ENCODE data around the gene GUCY1A2.

The GUCY1A2 gene

DNA sequence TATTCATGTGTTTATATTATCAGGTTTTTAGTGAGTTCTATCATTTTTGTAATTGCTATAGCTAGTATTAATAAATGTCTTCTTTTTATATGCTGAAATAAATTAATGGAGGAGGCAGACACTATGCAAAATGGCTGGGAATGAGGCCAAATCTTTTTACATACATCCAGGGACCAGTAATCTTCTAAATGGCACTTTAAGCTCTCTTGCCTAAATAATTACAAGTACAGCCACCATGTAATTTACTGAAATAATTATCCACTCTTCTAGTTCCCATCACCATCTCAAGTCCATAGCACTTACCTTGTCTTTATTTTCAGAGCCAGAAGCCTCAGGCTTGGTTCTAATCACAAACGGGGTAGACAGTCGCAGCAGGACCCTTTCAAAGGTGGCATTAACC lies 79.1 kb downstream of the GUCY1A2 start:
- TF ChIP-seq, protein P1, sequence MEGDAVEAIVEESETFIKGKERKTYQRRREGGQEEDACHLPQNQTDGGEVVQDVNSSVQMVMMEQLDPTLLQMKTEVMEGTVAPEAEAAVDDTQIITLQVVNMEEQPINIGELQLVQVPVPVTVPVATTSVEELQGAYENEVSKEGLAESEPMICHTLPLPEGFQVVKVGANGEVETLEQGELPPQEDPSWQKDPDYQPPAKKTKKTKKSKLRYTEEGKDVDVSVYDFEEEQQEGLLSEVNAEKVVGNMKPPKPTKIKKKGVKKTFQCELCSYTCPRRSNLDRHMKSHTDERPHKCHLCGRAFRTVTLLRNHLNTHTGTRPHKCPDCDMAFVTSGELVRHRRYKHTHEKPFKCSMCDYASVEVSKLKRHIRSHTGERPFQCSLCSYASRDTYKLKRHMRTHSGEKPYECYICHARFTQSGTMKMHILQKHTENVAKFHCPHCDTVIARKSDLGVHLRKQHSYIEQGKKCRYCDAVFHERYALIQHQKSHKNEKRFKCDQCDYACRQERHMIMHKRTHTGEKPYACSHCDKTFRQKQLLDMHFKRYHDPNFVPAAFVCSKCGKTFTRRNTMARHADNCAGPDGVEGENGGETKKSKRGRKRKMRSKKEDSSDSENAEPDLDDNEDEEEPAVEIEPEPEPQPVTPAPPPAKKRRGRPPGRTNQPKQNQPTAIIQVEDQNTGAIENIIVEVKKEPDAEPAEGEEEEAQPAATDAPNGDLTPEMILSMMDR (conservative IDR thresholded peaks at IDR 0.05): no peak
- no peak overlapping the region for H3K27ac ChIP-seq

DNA sequence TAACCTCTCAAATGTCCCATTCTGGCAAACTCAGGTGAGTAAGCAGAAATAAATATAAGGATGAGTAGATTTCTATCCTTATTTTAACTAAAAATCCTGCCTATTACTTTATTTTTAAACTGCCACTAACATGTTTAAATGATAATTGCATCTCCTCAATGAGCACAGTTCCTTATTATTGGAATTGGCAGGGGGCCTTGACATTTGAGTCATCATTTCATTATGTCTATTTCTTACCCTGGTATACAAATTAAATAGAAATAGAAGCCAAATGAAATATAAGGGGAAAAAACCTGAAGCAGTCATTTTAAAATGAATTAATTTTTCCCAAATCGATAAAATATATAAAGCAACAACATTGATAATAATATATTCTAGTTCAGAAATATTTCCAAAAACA lies 81.2 kb downstream of the GUCY1A2 start:
- TF ChIP-seq, protein P1 (conservative IDR thresholded peaks at IDR 0.05): no peak
- no peak overlapping the region for H3K27ac ChIP-seq

- H3K27ac ChIP-seq: no peak overlapping the region
- TF ChIP-seq, protein P1 (conservative IDR thresholded peaks at IDR 0.05): no peak
Measured at GRCh38 chr11:106925245-106925644, 93.0 kb downstream of the GUCY1A2 start.

DNA sequence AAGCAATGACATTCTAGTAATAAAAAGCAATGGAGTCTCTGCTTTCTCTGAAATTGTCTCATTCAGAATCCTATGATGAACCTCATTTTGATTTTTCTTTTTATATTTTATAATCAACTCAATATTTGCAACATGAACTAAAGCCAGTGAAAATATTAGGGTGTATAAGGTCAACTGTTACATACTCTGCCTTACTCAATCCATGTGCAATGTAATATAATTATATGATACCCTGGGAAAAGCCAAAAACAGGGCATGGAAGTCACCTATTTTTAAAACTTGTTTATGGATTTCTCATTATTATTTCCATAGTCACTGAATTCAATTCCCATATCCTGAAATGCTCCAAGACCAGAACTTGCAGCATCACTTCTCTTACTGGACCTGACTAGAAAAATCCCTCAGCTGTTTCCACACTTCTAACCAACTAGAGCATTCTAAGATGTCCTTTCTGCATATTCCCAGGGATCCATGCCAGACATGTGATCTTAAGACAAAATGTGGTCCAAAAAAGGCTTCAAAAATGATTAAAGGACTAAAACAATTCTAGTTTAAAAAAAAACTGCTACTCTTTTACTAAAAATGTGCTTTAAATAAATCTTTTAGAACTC lies 97.3 kb downstream of the GUCY1A2 start:
- H3K27ac ChIP-seq: no peak overlapping the region
- TF ChIP-seq, protein P1 (conservative IDR thresholded peaks at IDR 0.05): no peak

DNA sequence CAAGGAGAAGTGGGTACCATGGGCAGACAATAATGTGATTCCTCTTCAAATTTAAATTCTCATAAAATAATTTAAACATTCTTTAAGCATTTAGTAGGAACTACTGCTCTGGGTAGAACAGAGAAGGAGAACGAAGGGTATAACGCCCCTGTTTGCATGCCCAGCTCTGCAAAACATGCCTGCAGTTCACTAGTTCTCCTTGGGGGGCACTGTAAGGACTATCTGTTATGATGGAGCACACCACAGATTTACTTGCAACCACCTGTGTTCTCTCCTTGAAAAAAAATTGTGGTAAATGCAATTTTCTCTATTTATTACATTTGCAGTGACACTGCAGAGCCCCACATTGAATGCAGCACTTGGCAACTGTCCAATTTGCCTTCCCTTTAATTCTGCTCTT lies 100.3 kb downstream of the GUCY1A2 start:
- H3K27ac ChIP-seq: no peak overlapping the region
- TF ChIP-seq, protein P1 (conservative IDR thresholded peaks at IDR 0.05): peak; percentile 63

- no peak overlapping the region for H3K27ac ChIP-seq
- TF ChIP-seq, protein P1 (conservative IDR thresholded peaks at IDR 0.05): no peak
Measured at GRCh38 chr11:106914409-106914808, 103.9 kb downstream of the GUCY1A2 start.

DNA sequence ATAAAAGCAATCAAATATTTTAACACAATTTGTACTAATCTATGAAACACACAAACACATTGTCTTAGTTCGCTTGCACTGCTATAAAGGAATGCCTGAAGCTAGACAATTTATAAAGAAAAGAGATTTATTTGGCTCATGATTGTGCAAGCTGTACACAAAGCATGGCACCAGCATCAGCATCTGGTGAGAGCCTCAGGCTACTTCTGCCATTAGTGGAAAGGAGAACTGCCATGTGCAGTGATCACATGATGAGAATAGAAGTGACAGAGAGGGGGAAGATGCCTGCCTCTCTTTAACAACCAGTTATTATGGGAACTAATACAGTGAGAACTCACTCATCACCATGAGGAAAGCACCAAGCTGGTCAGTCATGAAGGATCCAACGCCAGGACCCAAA lies 105.1 kb downstream of the GUCY1A2 start:
- no peak overlapping the region for H3K27ac ChIP-seq
- TF ChIP-seq, protein P1 (conservative IDR thresholded peaks at IDR 0.05): no peak
